SH-SY5Y (cell line): ENCODE results near the gene NCOA3.

Source experiments
- GATA2 ChIP-seq: IDR thresholded peaks from 2 replicates; pipeline ENCODE4 v1.6.1; 2011; ENCODE audit warnings: mild to moderate bottlenecking, low read depth, low read length
- GATA3 ChIP-seq: IDR thresholded peaks from 2 replicates; pipeline ENCODE4 v1.6.1; 2011; ENCODE audit warnings: low read depth, mild to moderate bottlenecking, low read length, moderate library complexity

DNA sequence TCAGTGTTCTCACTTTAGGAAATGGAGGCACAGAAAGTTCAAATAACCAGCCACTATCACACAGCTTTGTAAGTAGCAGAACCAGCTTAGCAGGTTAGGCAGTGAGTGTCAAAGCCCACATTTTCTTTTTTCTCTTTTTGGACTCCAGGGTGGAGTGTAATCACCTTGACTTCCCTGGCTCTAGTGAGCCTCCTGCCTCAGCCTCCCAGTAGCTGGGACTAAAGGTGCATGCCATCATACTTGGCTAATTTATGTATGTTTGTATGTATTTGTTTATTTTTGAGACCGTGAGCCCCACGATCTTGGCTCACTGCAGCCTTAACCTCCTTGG lies 7.8 kb upstream of the NCOA3 start:
- TF ChIP-seq GATA2 (no peak), GATA3 (no peak)
